H1 (cell line): Measurements from ENCODE around the gene HS3ST5. TPM values are rescaled to one million over a fixed set of nuclear protein-coding genes. Genes with fewer than 3 reads are reported as not detected.

Experiments
- CTCF ChIA-PET: fragments of 300-600 bp; sonication (Branson Sonifier 250); formaldehyde crosslinking; loops from one replicate; lab custom pipeline; 2021; ENCODE audit not compliant: partially characterized antibody; lab: Charles Lee
- POLR2A ChIA-PET: fragments of 300-600 bp; sonication (Branson Sonifier 250); formaldehyde crosslinking; loops from one replicate; lab custom pipeline; 2021; ENCODE audit warnings: inconsistent platforms; ENCODE audit not compliant: partially characterized antibody; lab: Charles Lee
- DNase-seq, 2 experiments: peaks; one replicate each; pipeline versions ENCODE4 v3.0.0 to v3.0.0-alpha.2; 2010 to 2022; ENCODE audit warnings: low spot score in 2 of 2, low read depth in 1 of 2, mixed read lengths in 1 of 2
- FAIRE-seq: peaks from 2 replicates; lab custom pipeline; 2011; peaks lifted over from hg19 to GRCh38; lab: Jason Lieb, UNC
- H2AFZ ChIP-seq: 2 replicates; pipeline ENCODE4 v1.8.1; 2012; ENCODE audit warnings: low read length, inconsistent platforms
- H2AK5ac ChIP-seq: 2 replicates; pipeline ENCODE4 v1.6.1; 2013; ENCODE audit warnings: low read depth, low read length
- H2BK120ac ChIP-seq: replicated peaks from 2 replicates; pipeline ENCODE3; 2013; ENCODE audit warnings: low read depth, low read length, inconsistent platforms
- H2BK12ac ChIP-seq: 2 replicates; pipeline ENCODE4 v1.6.1; 2013; ENCODE audit warnings: low read depth, low read length
- H2BK15ac ChIP-seq: 2 replicates; pipeline ENCODE4 v1.6.1; 2013; ENCODE audit warnings: low read length
- H2BK20ac ChIP-seq: 2 replicates; pipeline ENCODE4 v1.6.1; 2013; ENCODE audit warnings: low read length
- H2BK5ac ChIP-seq: 2 replicates; pipeline ENCODE4 v1.6.1; 2013; ENCODE audit warnings: low read depth, low read length
- H3K14ac ChIP-seq: 2 replicates; pipeline ENCODE4 v1.6.1; 2013; ENCODE audit warnings: inconsistent platforms; ENCODE audit not compliant: insufficient read length
- H3K18ac ChIP-seq: 2 replicates; pipeline ENCODE4 v1.6.1; 2013; ENCODE audit warnings: low read length; ENCODE audit errors: extremely low read depth
- H3K23ac ChIP-seq: 2 replicates; pipeline ENCODE4 v1.6.1; 2013; ENCODE audit warnings: inconsistent platforms; ENCODE audit not compliant: insufficient read length
- H3K23me2 ChIP-seq: 2 replicates; pipeline ENCODE4 v1.6.1; 2013; ENCODE audit warnings: low read depth, low read length
- H3K27ac ChIP-seq: 2 replicates; pipeline ENCODE4 v1.6.1; 2011; ENCODE audit warnings: low read depth, low read length, inconsistent platforms
- H3K27me3 ChIP-seq, 4 experiments: replicated peaks in 1 of 4; 1 replicate in 1 of 4; 2 replicates in 3 of 4; pipeline versions ENCODE4 v1.6.1 to v1.8.1; 2011 to 2013; ENCODE audit warnings: low read length in 3 of 4, mild to moderate bottlenecking in 3 of 4, inconsistent platforms in 2 of 4, mixed read lengths in 2 of 4, moderate library complexity in 1 of 4; ENCODE audit not compliant: control insufficient read depth in 3 of 4, insufficient read depth in 3 of 4; ENCODE audit errors: extremely low read depth in 1 of 4
- H3K36me3 ChIP-seq, 4 experiments: 2 replicates each; pipeline versions ENCODE4 v1.6.1 to v1.8.1; 2011 to 2013; ENCODE audit warnings: mild to moderate bottlenecking in 4 of 4, low read length in 3 of 4, moderate library complexity in 2 of 4, control low read depth in 1 of 4, inconsistent platforms in 1 of 4; ENCODE audit not compliant: insufficient read depth in 4 of 4, control insufficient read depth in 2 of 4
- H3K4ac ChIP-seq: replicated peaks from 2 replicates; pipeline ENCODE3; 2013; ENCODE audit warnings: low read length, low read depth, mixed read lengths, inconsistent platforms; ENCODE audit not compliant: insufficient read length
- H3K4me1 ChIP-seq, 4 experiments: replicated peaks in 1 of 4; 1 replicate in 1 of 4; 2 replicates in 3 of 4; pipeline versions ENCODE4 v1.6.1 to v1.8.1; 2011 to 2013; ENCODE audit warnings: low read length in 3 of 4, inconsistent platforms in 2 of 4, mixed read lengths in 1 of 4; ENCODE audit not compliant: insufficient read depth in 4 of 4, control insufficient read depth in 3 of 4
- H3K4me2 ChIP-seq, 2 experiments: 2 replicates each; pipeline versions ENCODE4 v1.6.1 to v1.8.1; 2011 to 2013; ENCODE audit warnings: low read depth in 2 of 2, low read length in 2 of 2, control low read depth in 1 of 2, inconsistent platforms in 1 of 2, mild to moderate bottlenecking in 1 of 2; ENCODE audit not compliant: insufficient read depth in 1 of 2
- H3K4me3 ChIP-seq, 4 experiments: fragments of 200-600, 300-600 bp in 1 of 4; sonication (generic), shearing (Covaris generic), sonication (Bioruptor Twin) in 1 of 4; 2 replicates each; pipeline versions ENCODE4 v1.5.1 to v1.8.1; 2011 to 2016; ENCODE audit warnings: low read length in 4 of 4, low read depth in 3 of 4, control low read depth in 2 of 4, inconsistent platforms in 2 of 4, mild to moderate bottlenecking in 2 of 4, mixed read lengths in 1 of 4, moderate library complexity in 1 of 4; ENCODE audit not compliant: insufficient read depth in 2 of 4; ENCODE audit errors: extremely low read depth in 1 of 4
- H3K56ac ChIP-seq: replicated peaks from 2 replicates; pipeline ENCODE3; 2013; ENCODE audit warnings: low read depth, mild to moderate bottlenecking, mixed read lengths, low read length, inconsistent platforms; ENCODE audit not compliant: insufficient read length
- H3K79me1 ChIP-seq: 2 replicates; pipeline ENCODE4 v1.6.1; 2013; ENCODE audit warnings: low read depth, low read length, control low read depth
- H3K79me2 ChIP-seq, 2 experiments: 2 replicates each; pipeline versions ENCODE4 v1.6.1 to v1.8.1; 2012 to 2013; ENCODE audit warnings: low read length in 2 of 2, mild to moderate bottlenecking in 2 of 2, inconsistent platforms in 1 of 2; ENCODE audit not compliant: insufficient read depth in 2 of 2, control insufficient read depth in 1 of 2
- H3K9ac ChIP-seq, 4 experiments: replicated peaks in 1 of 4; 1 replicate in 1 of 4; 2 replicates in 3 of 4; pipeline versions ENCODE4 v1.6.1 to v1.8.1; 2011 to 2013; ENCODE audit warnings: low read depth in 3 of 4, low read length in 3 of 4, control low read depth in 2 of 4, mild to moderate bottlenecking in 2 of 4, moderate library complexity in 2 of 4, inconsistent platforms in 1 of 4; ENCODE audit errors: extremely low read depth in 1 of 4
- H3K9me3 ChIP-seq, 2 experiments: 2 replicates each; pipeline versions ENCODE4 v1.6.1 to v1.8.1; 2012 to 2013; ENCODE audit warnings: mild to moderate bottlenecking in 2 of 2, moderate library complexity in 2 of 2, control low read depth in 1 of 2, inconsistent platforms in 1 of 2, low read depth in 1 of 2, low read length in 1 of 2, mixed read lengths in 1 of 2; ENCODE audit not compliant: insufficient read depth in 2 of 2
- H4K20me1 ChIP-seq, 2 experiments: replicated peaks in 1 of 2; 2 replicates each; pipeline versions ENCODE3 to v1.8.1; 2011 to 2013; ENCODE audit warnings: inconsistent platforms in 2 of 2, low read length in 2 of 2, mild to moderate bottlenecking in 1 of 2; ENCODE audit not compliant: insufficient read depth in 2 of 2, control insufficient read depth in 1 of 2
- H4K5ac ChIP-seq: 2 replicates; pipeline ENCODE4 v1.6.1; 2013; ENCODE audit warnings: low read length, low read depth, mixed read lengths, inconsistent platforms; ENCODE audit not compliant: insufficient read length
- H4K8ac ChIP-seq: 2 replicates; pipeline ENCODE4 v1.8.0; 2013; ENCODE audit warnings: mild to moderate bottlenecking, moderate library complexity, low read length, inconsistent platforms; ENCODE audit not compliant: insufficient read depth; ENCODE audit errors: extremely low read depth
- H4K91ac ChIP-seq: replicated peaks from 2 replicates; pipeline ENCODE3; 2013; ENCODE audit warnings: low read length, mixed read lengths, inconsistent platforms; ENCODE audit not compliant: insufficient read length
- CEBPB ChIP-seq: IDR thresholded peaks from 2 replicates; pipeline ENCODE4 v1.6.1; 2012; ENCODE audit warnings: low read depth, low read length
- FOSL1 ChIP-seq: IDR thresholded peaks from 2 replicates; pipeline ENCODE4 v1.6.1; 2011; ENCODE audit warnings: mild to moderate bottlenecking, low read depth, low read length, moderate library complexity; ENCODE audit not compliant: insufficient read depth
- HDAC6 ChIP-seq: IDR thresholded peaks from one replicate; pipeline ENCODE4 v1.7.1; 2012; ENCODE audit warnings: low read depth, mild to moderate bottlenecking, inconsistent platforms, low read length, moderate library complexity
- KDM1A ChIP-seq: fragments of 200-600, 300-600 bp; sonication (generic); IDR thresholded peaks from 2 replicates; pipeline ENCODE4 v1.7.1; 2016; ENCODE audit warnings: mild to moderate bottlenecking, low read length, borderline replicate concordance
- PHF8 ChIP-seq: fragments of 200-600 bp; sonication (generic); conservative IDR thresholded peaks from 2 replicates; pipeline ENCODE4 v1.7.1; 2012; ENCODE audit warnings: low read depth, mild to moderate bottlenecking, inconsistent platforms, low read length, moderate library complexity
- POLR2A ChIP-seq, 2 experiments: IDR thresholded peaks; 1 replicate in 1 of 2; 2 replicates in 1 of 2; pipeline ENCODE4 v1.6.1; 2011; ENCODE audit warnings: low read depth in 2 of 2, low read length in 2 of 2, mild to moderate bottlenecking in 2 of 2; ENCODE audit errors: control extremely low read depth in 1 of 2
- POU5F1 ChIP-seq: IDR thresholded peaks from 2 replicates; pipeline ENCODE4 v1.6.1; 2011; ENCODE audit warnings: low read depth, mild to moderate bottlenecking, low read length, moderate library complexity
- RBBP5 ChIP-seq: IDR thresholded peaks from 2 replicates; pipeline ENCODE4 v1.7.1; 2012; ENCODE audit warnings: low read depth, mild to moderate bottlenecking, inconsistent platforms, low read length, moderate library complexity, borderline replicate concordance
- RFX5 ChIP-seq: IDR thresholded peaks from 2 replicates; pipeline ENCODE4 v1.6.1; 2011; ENCODE audit warnings: low read depth, low read length, improper control_type of control experiment, borderline replicate concordance
- SP2 ChIP-seq: IDR thresholded peaks from 2 replicates; pipeline ENCODE4 v1.6.1; 2012; ENCODE audit warnings: mild to moderate bottlenecking, low read length, inconsistent platforms
- SUZ12 ChIP-seq: fragments of 200-600 bp; sonication (generic); IDR thresholded peaks from 2 replicates; pipeline ENCODE4 v1.6.1; 2012; ENCODE audit warnings: mild to moderate bottlenecking, inconsistent platforms, low read length, moderate library complexity, mixed read lengths
- WGBS, 2 experiments: shearing (Covaris generic) in 1 of 2; methylation state at CpG; one replicate each; pipeline versions ENCODE4 v1.1.6 to v1.1.7; 2013 to 2015; ENCODE audit warnings: low lambda C conversion rate in 2 of 2, mixed read lengths in 2 of 2, inconsistent platforms in 1 of 2, low coverage in 1 of 2, missing lambda C conversion rate in 1 of 2; ENCODE audit not compliant: insufficient replicate concordance in 2 of 2, insufficient coverage in 1 of 2, insufficient read length in 1 of 2; ENCODE audit errors: extremely low coverage in 1 of 2, missing lambda C conversion rate in 1 of 2; 5-methylcytosine and 5-hydroxymethylcytosine counted together
- polyA plus RNA-seq, 7 experiments: library from polyadenylated mRNA; depleted of rRNA in 3 of 7; stranded (reverse) in 5 of 7; unstranded in 2 of 7; fragments of >200 nt in 5 of 7; fragments of 200-250 nt in 2 of 7; gene quantifications; 1 replicate in 5 of 7; 2 replicates in 1 of 7; 4 replicates in 1 of 7; pipeline versions ENCODE4 v1.2.1 to v1.2.3, GENCODE V29; 2011 to 2013; ENCODE audit warnings: missing spikeins in 2 of 7, mixed read lengths in 2 of 7
- total RNA-seq: library from RNA; stranded (reverse); fragmentation: NEBNext Ultra II Directional; extraction: Animal tissue kit (Norgen Biotek cat#: 25700); gene quantifications from 2 replicates; pipeline ENCODE4 v1.2.1, GENCODE V29; 2021
- TF ChIP-seq, protein P1 (sequence below): IDR thresholded peaks from 2 replicates; pipeline ENCODE4 v1.6.1; 2011; ENCODE audit warnings: low read length, improper control_type of control experiment
- TF ChIP-seq, protein P2 (sequence below): IDR thresholded peaks from 2 replicates; pipeline ENCODE4 v1.6.1; 2012; ENCODE audit warnings: inconsistent platforms

The HS3ST5 gene
- total and polyA plus RNA-seq, 2 of the 8 experiments (the other 6 are each of a cell fraction or from before 2014, with no cell fraction given): 1.2 to 9.9 TPM

DNA sequence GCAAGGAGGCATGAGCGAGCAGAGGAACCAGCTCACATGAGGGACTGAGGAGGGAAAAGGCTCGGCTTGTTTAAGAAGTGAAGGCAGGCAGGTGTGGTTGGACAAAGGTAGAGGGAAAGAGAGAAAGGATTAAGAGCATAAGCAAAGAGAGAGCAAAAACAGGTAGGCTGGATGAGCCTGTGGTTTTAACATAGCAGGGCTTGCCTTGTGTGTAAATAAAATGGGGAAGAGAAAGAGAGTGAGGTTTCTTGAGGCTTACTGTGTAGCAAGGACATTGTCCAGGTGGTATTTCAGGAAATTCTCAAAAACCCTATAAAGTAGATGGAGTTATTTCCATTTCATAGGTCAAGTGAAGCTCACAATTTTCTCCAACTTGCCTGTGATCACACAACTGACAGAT lies 278.0 kb downstream of the HS3ST5 start:
- Histone ChIP-seq H2AK5ac (no peak overlapping the region), H3K9me3 (no peaks in the 10 kb centered on the region), H4K5ac (no peak overlapping the region), H3K4me3 (no peak overlapping the region), H2BK15ac (no peak overlapping the region), H3K4me1 (no peaks in the 10 kb centered on the region), H3K27ac (no peak overlapping the region), H3K9ac (no peak overlapping the region), H2BK12ac (no peak overlapping the region), H4K8ac (no peak overlapping the region), H3K14ac (no peak overlapping the region), H3K23ac (no peak overlapping the region), H3K79me1 (no peaks in the 10 kb centered on the region), H3K23me2 (no peaks in the 10 kb centered on the region), H3K4me2 (no peak overlapping the region), H3K36me3 (no peaks in the 10 kb centered on the region; a peak in 1 of 8 replicates), H3K56ac (no peak overlapping the region), H2BK5ac (no peak overlapping the region), H2AFZ (no peak overlapping the region), H4K91ac (no peak overlapping the region), H3K27me3 (no peaks in the 10 kb centered on the region), H4K20me1 (no peaks in the 10 kb centered on the region), H3K79me2 (no peaks in the 10 kb centered on the region), H3K18ac (no peak overlapping the region), H3K4ac (no peak overlapping the region), H2BK20ac (no peak overlapping the region), H2BK120ac (no peak overlapping the region)
- ChIA-PET CTCF (interaction anchor here (0.6 to 1.8 kb wide), 6 partner anchors 10 to 1159 kb away, joined by 3 to 5 read pairs (median 4); no protein-coding TSS in a partner anchor), POLR2A (no interaction called here)
- no peak for FAIRE-seq
- no peak for DNase-seq
- 78% methylated on average over 2 of the region's 2 CpGs; no CpG with 5 or more reads in 1 of the 2 experiments for WGBS, 2 experiments
- TF ChIP-seq PHF8: no peak
- no peak for TF ChIP-seq CEBPB
- TF ChIP-seq, protein P1, sequence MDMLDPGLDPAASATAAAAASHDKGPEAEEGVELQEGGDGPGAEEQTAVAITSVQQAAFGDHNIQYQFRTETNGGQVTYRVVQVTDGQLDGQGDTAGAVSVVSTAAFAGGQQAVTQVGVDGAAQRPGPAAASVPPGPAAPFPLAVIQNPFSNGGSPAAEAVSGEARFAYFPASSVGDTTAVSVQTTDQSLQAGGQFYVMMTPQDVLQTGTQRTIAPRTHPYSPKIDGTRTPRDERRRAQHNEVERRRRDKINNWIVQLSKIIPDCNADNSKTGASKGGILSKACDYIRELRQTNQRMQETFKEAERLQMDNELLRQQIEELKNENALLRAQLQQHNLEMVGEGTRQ: no peak
- TF ChIP-seq KDM1A: no peak
- TF ChIP-seq RFX5: no peak
- TF ChIP-seq POLR2A (IDR thresholded peaks at IDR 0.05; ENCODE audit: control extremely low read depth in 1 of 2, low read depth in 2 of 2, low read length in 2 of 2): no peak
- TF ChIP-seq, protein P2, sequence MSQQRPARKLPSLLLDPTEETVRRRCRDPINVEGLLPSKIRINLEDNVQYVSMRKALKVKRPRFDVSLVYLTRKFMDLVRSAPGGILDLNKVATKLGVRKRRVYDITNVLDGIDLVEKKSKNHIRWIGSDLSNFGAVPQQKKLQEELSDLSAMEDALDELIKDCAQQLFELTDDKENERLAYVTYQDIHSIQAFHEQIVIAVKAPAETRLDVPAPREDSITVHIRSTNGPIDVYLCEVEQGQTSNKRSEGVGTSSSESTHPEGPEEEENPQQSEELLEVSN: no peak
- TF ChIP-seq FOSL1: no peak
- TF ChIP-seq POU5F1: no peak
- TF ChIP-seq SUZ12: no peak
- TF ChIP-seq RBBP5: no peak
- no peak for TF ChIP-seq HDAC6
- no peak for TF ChIP-seq SP2
